ENCODE measurements around the gene VKORC1L1. TPM values are rescaled to one million over a fixed set of nuclear protein-coding genes. Genes with fewer than 3 reads are reported as not detected.
"Not testable (repeated sequence)": the region's sequence is repeated elsewhere in the genome, so short reads cannot be mapped to it uniquely, and the experiment has no call there.

VKORC1L1 gene
- polyA plus RNA-seq, 6 donors from 2014 or later, result 2.3 to 3.8 (median 2.8) TPM

DNA sequence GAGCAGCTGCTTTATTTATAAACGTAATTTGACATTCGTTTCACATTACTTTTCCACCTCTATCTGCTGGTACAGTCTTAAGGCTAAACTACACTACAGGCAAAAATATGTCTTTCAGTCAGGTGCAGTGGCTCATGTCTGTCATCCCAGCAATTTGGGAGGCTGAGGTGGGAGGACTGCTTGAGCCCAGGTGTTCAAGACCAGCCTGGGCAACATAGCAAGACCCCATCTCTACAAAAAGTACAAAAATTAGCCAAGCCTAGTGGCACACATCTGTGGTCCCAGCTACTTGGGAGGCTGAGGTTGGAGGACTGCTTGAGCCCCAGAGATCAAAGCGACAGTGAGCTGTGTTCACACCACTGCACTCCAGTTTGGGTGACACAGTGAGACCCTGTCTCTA is 91.8 kb downstream of the VKORC1L1 start:
- not testable (repeated sequence) for H3K4me1 Mint-ChIP-seq; H3K27me3 Mint-ChIP-seq; DNase-seq; H3K4me3 Mint-ChIP-seq; H3K9me3 Mint-ChIP-seq; H3K27ac Mint-ChIP-seq; ATAC-seq (ENCODE audit: low read depth in 2 of 2)
- H3K36me3 Mint-ChIP-seq, result peaks cover 24 to 27% of the 10 kb centered on the region in 2 donors

DNA sequence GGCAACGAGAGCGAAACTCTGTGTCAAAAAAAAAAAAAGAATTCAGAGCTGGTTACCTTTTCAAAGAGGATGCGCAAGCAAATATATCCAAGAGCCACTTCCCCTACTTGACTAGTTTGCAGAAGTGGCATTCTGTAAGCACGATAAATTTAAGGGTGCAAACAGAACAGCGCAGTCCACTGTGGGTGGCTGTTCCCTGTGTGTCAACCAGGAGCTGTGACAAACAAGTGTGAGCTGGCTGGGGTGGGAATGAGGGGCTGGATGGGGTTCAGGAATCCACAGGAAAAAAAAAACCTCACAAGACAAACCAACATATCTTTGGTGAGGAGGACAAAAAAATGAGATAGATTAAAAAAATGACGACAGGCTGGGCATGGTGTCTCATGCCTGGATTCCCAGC is 93.3 kb downstream of the VKORC1L1 start:
- Mint-ChIP-seq H3K9me3 (no peaks in the 10 kb centered on the region), H3K4me3 (no peak overlapping the region), H3K27ac (no peak overlapping the region), H3K27me3 (no peaks in the 10 kb centered on the region), H3K36me3 (peaks cover 19 to 31% of the 10 kb centered on the region in 2 donors), H3K4me1 (no peaks in the 10 kb centered on the region)
- DNase-seq, result no peak
- no peak for ATAC-seq (ENCODE audit: low read depth in 2 of 2)

DNA sequence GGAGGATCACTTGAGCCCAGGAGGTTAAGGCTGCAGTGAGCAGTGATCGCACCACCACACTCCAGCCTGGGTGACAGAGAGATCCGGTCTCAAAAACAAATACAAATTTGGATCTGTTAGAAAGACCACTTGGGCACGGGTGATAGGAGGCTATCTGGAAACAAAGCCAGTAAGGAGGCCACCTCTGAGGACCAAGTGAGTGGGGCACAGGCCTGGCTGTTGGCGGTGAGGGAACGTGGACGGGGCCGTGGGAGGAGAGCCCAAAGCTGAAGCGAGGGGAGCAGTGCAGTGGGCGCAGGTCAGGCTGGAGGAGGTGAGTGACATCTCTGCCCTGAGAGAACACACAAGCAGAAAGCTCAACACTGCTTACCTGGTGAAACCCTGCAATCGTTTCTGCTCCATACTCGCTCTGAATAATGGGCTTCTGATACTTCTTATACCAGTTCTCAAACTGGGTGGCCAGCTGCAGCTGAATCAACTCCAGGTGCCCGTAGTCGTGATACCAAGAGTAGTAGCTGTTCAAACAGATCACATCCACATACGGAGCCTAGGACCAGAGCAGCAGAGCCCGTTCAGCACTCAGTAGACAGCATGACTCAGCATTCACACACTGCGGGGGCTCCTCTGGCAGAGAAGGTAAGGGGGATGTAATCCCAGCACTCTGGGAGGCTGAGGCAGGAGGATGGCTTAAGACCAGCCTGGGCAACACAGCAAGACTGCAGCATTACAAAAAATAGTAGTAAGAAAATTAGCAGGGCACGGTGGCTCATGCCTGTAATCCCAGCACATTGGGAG is 94.7 kb downstream of the VKORC1L1 start:
- DNase-seq (no peak), ATAC-seq (ENCODE audit: low read depth in 2 of 2) (no peak)
- H3K27ac Mint-ChIP-seq, result no peak overlapping the region
- no peak overlapping the region for H3K4me3 Mint-ChIP-seq
- no peaks in the 10 kb centered on the region for H3K27me3 Mint-ChIP-seq
- H3K9me3 Mint-ChIP-seq, result no peaks in the 10 kb centered on the region
- H3K4me1 Mint-ChIP-seq, result peaks cover 0 to 4% (median 0%) of the 10 kb centered on the region in 3 donors
- H3K36me3 Mint-ChIP-seq, result peaks cover 19 to 35% of the 10 kb centered on the region in 2 donors

- H3K4me3 Mint-ChIP-seq, result no peak overlapping the region
- H3K9me3 Mint-ChIP-seq, result no peaks in the 10 kb centered on the region
- H3K27ac Mint-ChIP-seq, result peak overlapping the region in 3 of 6 donors; percentile 23 to 76 (median 60)
- no peak for DNase-seq
- peaks cover 0 to 8% (median 0%) of the 10 kb centered on the region in 3 donors for H3K4me1 Mint-ChIP-seq
- no peaks in the 10 kb centered on the region for H3K27me3 Mint-ChIP-seq
- H3K36me3 Mint-ChIP-seq, result peaks cover 14 to 29% of the 10 kb centered on the region in 2 donors
- ATAC-seq (ENCODE audit: low read depth in 2 of 2), result no peak
These were observed 95.6 kb downstream of the VKORC1L1 start for GRCh38 chr7:65968256-65969185.

- Mint-ChIP-seq H3K4me3 (no peak overlapping the region), H3K4me1 (peaks cover 0 to 12% (median 0%) of the 10 kb centered on the region in 3 donors), H3K27me3 (no peaks in the 10 kb centered on the region), H3K27ac (no peak overlapping the region), H3K9me3 (no peaks in the 10 kb centered on the region), H3K36me3 (peaks cover 5 to 28% of the 10 kb centered on the region in 2 donors)
- DNase-seq (no peak), ATAC-seq (ENCODE audit: low read depth in 2 of 2) (no peak)
These were observed 98.1 kb downstream of the VKORC1L1 start for GRCh38 chr7:65971021-65971420.

DNA sequence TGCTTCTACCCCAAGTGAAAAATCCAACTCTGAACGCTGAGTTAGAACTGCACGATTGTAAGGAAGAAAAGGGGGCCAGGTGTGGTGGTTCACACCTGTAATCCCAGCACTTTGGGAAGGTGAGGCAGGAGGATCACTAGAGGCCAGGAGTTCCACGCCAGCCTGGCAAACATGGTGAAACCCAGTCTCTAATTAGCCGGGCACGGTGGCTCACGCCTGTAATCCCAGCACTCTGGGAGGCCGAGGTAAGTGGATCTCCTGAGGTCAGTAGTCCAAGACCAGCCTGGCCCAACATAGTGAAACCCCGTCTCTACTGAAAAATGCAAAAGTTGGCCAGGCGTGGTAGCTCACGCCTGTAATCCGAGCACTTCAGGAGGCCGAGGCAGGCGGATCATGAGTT is 100.1 kb downstream of the VKORC1L1 start:
- Mint-ChIP-seq H3K4me3 (no peak overlapping the region), H3K36me3 (peaks cover 0 to 11% of the 10 kb centered on the region in 2 donors), H3K27me3 (no peaks in the 10 kb centered on the region), H3K4me1 (peaks cover 0 to 12% (median 0%) of the 10 kb centered on the region in 3 donors), H3K9me3 (no peaks in the 10 kb centered on the region), H3K27ac (peak overlapping the region in 1 of 6 donors; percentile 28)
- DNase-seq (no peak), ATAC-seq (ENCODE audit: low read depth in 2 of 2) (no peak)

- Mint-ChIP-seq H3K27me3 (no peaks in the 10 kb centered on the region), H3K4me3 (no peak overlapping the region), H3K36me3 (peaks cover 0 to 11% of the 10 kb centered on the region in 2 donors), H3K27ac (peak overlapping the region in 1 of 6 donors; percentile 76), H3K4me1 (peaks cover 1 to 18% (median 5%) of the 10 kb centered on the region in 3 donors), H3K9me3 (no peaks in the 10 kb centered on the region)
- ATAC-seq (ENCODE audit: low read depth in 2 of 2), result no peak
- DNase-seq, result no peak
These were observed 101.4 kb downstream of the VKORC1L1 start for GRCh38 chr7:65974191-65974801.

GRCh38 chr7:65974876-65975275 is 102.0 kb downstream of the VKORC1L1 start:
- ATAC-seq (ENCODE audit: low read depth in 2 of 2) (no peak), DNase-seq (no peak)
- H3K9me3 Mint-ChIP-seq, result no peaks in the 10 kb centered on the region
- peaks cover 0 to 11% of the 10 kb centered on the region in 2 donors for H3K36me3 Mint-ChIP-seq
- H3K4me1 Mint-ChIP-seq, result peaks cover 6 to 18% (median 7%) of the 10 kb centered on the region in 3 donors
- H3K27me3 Mint-ChIP-seq, result no peaks in the 10 kb centered on the region
- H3K27ac Mint-ChIP-seq, result no peak overlapping the region
- H3K4me3 Mint-ChIP-seq, result no peak overlapping the region

DNA sequence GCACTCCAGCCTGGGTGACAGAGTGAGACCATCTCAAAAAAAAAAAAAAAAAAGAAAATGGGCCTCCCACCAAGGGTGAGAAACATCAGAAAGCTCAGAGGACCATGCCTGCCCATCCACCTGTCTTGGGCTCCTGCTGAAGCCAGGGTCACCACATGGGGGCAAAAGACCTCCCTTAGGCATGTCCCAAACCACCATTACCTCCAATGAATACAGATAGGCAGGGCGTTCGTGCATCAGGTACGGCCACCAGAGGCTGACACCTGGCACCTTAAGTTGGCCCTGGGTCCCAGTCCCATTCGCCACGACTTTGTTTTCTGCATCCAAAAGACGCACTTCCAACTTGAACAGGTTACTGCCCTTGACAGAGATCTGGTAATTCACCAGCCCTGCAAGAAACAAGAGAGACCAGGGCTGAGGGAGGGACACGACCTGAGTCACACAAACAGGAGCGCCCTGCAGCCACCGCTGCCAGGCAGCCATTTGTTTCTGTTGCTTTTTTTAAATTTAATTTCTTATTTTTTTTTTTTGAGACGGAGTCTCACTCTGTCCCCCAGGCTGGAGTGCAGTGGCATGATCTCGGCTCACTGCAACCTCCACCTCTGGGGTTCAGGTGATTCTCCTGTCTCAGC is 103.1 kb downstream of the VKORC1L1 start:
- no peak overlapping the region for H3K4me3 Mint-ChIP-seq
- no peak overlapping the region for H3K27ac Mint-ChIP-seq

GRCh38 chr7:65976659-65977196 is 103.9 kb downstream of the VKORC1L1 start:
- H3K27ac Mint-ChIP-seq, result peak overlapping the region in 1 of 6 donors; percentile 65

More for the DNA sequence above, 103.1 kb downstream of the VKORC1L1 start:
- H3K4me1 Mint-ChIP-seq, result peaks cover 12 to 26% (median 15%) of the 10 kb centered on the region in 3 donors
- H3K36me3 Mint-ChIP-seq, result peaks cover 0 to 8% of the 10 kb centered on the region in 2 donors
- H3K27me3 Mint-ChIP-seq, result no peaks in the 10 kb centered on the region
- ATAC-seq (ENCODE audit: low read depth in 2 of 2) (no peak), DNase-seq (no peak)
- H3K9me3 Mint-ChIP-seq, result no peaks in the 10 kb centered on the region

GRCh38 chr7:65978891-65979582 is 106.2 kb downstream of the VKORC1L1 start:
- Mint-ChIP-seq H3K4me1 (peaks cover 14 to 26% (median 17%) of the 10 kb centered on the region in 3 donors), H3K36me3 (no peaks in the 10 kb centered on the region), H3K27me3 (no peaks in the 10 kb centered on the region), H3K9me3 (no peaks in the 10 kb centered on the region), H3K27ac (peak overlapping the region in 1 of 6 donors; percentile 76), H3K4me3 (peak overlapping the region in 4 of 8 donors; percentile 13 to 60 (median 38))
- ATAC-seq (ENCODE audit: low read depth in 2 of 2), result no peak
- DNase-seq, result no peak

More at GRCh38 chr7:65976659-65977196, 103.9 kb downstream of the VKORC1L1 start:
- Mint-ChIP-seq H3K27me3 (no peaks in the 10 kb centered on the region), H3K36me3 (peaks cover 0 to 4% of the 10 kb centered on the region in 2 donors), H3K4me1 (peaks cover 14 to 29% (median 20%) of the 10 kb centered on the region in 3 donors), H3K4me3 (no peak overlapping the region), H3K9me3 (no peaks in the 10 kb centered on the region)
- DNase-seq (no peak), ATAC-seq (ENCODE audit: low read depth in 2 of 2) (no peak)

Measured in naive B cell (primary cell).